ENCODE measurements around the gene HOXC5. TPM values are rescaled to one million over a fixed set of nuclear protein-coding genes. Genes with fewer than 3 reads are reported as not detected.
A peak's percentile ranks its signal among the peaks of the same experiment; 100 is the strongest.

HOXC5 gene
- total and polyA plus RNA-seq, 12 donors = 0.01 TPM; not detected in 11

DNA sequence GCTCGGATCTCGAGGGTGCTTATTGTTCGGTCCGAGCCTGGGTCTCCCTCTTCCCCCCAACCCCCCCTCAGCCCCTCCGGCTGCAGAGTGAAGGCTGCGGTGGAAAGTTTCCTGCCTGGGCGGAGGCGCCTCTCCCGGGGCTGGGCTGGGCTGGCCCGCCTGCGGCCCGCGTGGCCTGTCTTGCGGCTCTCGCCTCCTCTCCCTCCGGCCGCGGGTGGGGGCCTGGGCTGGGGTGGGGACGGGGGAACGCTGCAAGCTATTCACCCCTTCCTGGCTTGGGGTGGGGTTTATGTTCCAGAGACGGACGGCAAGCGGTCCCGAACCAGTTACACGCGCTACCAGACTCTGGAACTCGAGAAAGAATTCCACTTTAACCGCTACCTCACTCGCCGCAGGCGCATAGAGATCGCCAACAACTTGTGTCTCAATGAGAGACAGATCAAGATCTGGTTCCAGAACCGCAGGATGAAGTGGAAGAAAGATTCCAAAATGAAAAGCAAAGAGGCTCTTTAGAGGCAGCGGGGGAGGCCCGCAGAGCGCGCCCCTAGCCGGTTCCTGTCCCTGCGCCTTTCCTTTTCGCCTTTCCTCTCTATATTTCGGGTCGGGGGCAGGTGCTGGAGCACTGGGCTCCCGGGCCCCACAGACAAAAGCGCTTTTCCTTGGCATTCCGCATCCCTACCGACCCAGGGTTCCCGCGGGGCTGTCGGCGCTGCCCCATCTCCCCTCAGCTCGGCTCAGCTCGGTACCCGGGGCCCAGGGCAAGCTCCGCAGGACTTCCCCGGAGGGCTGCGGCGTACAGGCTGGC, 1.3 kb downstream of the HOXC5 start:
- Histone ChIP-seq H3K27ac (no peak overlapping the region), H3K4me3 (peak overlapping the region in 6 of 10 donors; percentile 5 to 39 (median 24)), H3K36me3 (no peaks in the 10 kb centered on the region), H3K9me3 (peaks cover 0 to 6% (median 0%) of the 10 kb centered on the region in 11 donors), H3K4me1 (peaks cover 3 to 34% (median 12%) of the 10 kb centered on the region in 9 donors), H3K27me3 (peaks cover 53 to 100% (median 100%) of the 10 kb centered on the region in 7 donors)
- DNase-seq (no peak), ATAC-seq (no peak)
- 6 to 11% methylated on average over 54 to 57 of the region's 57 CpGs for WGBS, 2 donors
- TF ChIP-seq, protein P1, sequence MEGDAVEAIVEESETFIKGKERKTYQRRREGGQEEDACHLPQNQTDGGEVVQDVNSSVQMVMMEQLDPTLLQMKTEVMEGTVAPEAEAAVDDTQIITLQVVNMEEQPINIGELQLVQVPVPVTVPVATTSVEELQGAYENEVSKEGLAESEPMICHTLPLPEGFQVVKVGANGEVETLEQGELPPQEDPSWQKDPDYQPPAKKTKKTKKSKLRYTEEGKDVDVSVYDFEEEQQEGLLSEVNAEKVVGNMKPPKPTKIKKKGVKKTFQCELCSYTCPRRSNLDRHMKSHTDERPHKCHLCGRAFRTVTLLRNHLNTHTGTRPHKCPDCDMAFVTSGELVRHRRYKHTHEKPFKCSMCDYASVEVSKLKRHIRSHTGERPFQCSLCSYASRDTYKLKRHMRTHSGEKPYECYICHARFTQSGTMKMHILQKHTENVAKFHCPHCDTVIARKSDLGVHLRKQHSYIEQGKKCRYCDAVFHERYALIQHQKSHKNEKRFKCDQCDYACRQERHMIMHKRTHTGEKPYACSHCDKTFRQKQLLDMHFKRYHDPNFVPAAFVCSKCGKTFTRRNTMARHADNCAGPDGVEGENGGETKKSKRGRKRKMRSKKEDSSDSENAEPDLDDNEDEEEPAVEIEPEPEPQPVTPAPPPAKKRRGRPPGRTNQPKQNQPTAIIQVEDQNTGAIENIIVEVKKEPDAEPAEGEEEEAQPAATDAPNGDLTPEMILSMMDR (IDR thresholded peaks at IDR 0.05) = no peak
- intact Hi-C loops (cut with DNase I) = loop anchor here in 3 of 10 donors (1.0 to 5.0 kb wide), 4 partner anchors 37 to 159 kb away; no protein-coding TSS in a partner anchor

GRCh38 chr12:54034785-54035310, 2.0 kb downstream of the HOXC5 start:
- peaks cover 47 to 100% (median 100%) of the 10 kb centered on the region in 7 donors for H3K27me3 ChIP-seq

GRCh38 chr12:54035568-54036264, 2.9 kb downstream of the HOXC5 start:
- TF ChIP-seq, protein P1 (IDR thresholded peaks at IDR 0.05) = no peak
- 67 to 70% methylated on average over 6 of the region's 6 CpGs for WGBS, 2 donors
- Histone ChIP-seq H3K27me3 (peaks cover 38 to 100% (median 100%) of the 10 kb centered on the region in 7 donors), H3K4me1 (peaks cover 3 to 25% (median 9%) of the 10 kb centered on the region in 9 donors), H3K36me3 (no peaks in the 10 kb centered on the region), H3K9me3 (peaks cover 0 to 6% (median 0%) of the 10 kb centered on the region in 11 donors), H3K27ac (no peak overlapping the region), H3K4me3 (no peak overlapping the region)
- ATAC-seq (no peak), DNase-seq (no peak)
- intact Hi-C loops (cut with DNase I) = no loop called here

More at GRCh38 chr12:54034785-54035310, 2.0 kb downstream of the HOXC5 start:
- Histone ChIP-seq H3K27ac (no peak overlapping the region), H3K4me3 (no peak overlapping the region), H3K9me3 (peaks cover 0 to 6% (median 0%) of the 10 kb centered on the region in 11 donors), H3K36me3 (no peaks in the 10 kb centered on the region), H3K4me1 (peaks cover 3 to 29% (median 9%) of the 10 kb centered on the region in 9 donors)
- no peak for ATAC-seq
- 29 to 43% methylated on average over 22 of the region's 22 CpGs for WGBS, 2 donors
- intact Hi-C loops (cut with DNase I) = loop anchor here in 1 of 10 donors (5.0 kb wide), 2 partner anchors 38 to 157 kb away; no protein-coding TSS in a partner anchor
- TF ChIP-seq, protein P1 (IDR thresholded peaks at IDR 0.05) = no peak
- no peak for DNase-seq
